ENCODE data around the gene GNE.
"Not testable (repeated sequence)": the region's sequence is repeated elsewhere in the genome, so short reads cannot be mapped to it uniquely, and the experiment has no call there.

DNA sequence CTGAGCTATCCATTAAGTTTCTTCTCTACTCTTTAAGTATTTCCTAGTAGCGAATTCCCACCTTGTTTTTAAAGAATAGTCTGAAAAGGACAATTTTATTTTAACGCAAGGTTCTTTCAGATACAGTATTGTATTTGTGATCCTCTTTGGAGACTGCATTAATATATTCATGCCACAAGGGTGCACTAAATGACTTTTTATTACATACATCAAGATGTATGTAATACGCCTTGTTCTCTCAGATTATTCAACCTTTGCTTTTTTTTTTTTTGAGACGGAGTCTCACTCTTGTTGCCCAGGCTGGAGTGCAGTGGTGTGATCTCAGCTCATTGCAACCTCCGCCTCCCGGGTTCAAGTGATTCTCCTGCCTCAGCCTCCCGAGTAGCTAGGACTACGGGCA, 10.2 kb downstream of the GNE start:
- TF ChIP-seq CTCF (IDR thresholded peaks at IDR 0.05; ENCODE audit: insufficient read depth, low read length); REST (IDR thresholded peaks at IDR 0.05; ENCODE audit: insufficient replicate concordance, low read depth); POLR2AphosphoS5 (IDR thresholded peaks at IDR 0.05; ENCODE audit: low read depth); SPI1 (IDR thresholded peaks at IDR 0.05; ENCODE audit: borderline replicate concordance, low read depth): not testable (repeated sequence)

Data from HL-60 (cell line).